ENCODE measurements around the gene TM7SF2.

The TM7SF2 gene

DNA sequence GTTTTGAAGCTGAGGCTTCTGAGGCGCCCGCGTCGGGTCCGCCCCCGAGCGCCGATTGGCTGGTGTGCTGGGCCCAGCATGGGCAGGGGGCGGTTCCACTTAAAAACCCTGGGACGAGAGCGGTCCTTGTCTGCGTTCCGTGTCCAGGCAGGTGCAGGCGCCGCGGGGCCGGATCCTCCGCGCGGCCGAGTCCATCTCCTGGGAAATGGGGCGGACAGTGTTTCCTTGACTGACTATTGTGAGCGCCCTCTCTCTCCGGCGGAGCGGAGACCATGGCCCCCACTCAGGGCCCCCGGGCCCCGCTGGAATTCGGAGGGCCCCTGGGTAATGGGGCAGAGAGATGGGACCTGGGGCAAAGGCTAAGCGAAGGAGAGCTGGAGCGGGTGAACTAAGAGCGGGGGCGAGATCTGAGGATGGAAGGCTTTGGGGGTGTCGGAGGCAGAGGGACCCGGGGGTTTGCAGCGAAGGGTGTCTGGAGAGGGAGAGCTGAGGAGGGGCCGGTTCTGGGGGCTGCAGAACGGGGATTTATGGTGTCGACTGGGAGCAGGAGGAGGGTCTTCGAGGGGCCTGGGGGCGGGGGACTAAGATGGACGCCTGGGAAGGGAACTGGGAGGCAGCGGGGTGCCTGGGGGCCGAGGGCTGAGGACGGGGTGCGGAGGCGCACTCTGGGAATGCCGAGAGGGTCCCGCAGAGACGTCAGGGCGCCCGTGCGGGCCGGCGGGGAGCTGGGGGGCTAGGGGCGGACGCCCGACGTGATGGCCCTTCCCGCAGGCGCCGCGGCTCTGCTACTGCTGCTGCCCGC is at the start of gene TM7SF2:
Gene TM7SF2, plus strand, starts transcription at position 129 of the 802 bp plus-strand sequence. Its CDS starts 144 bp downstream, at position 273.
- peak; percentile 97 for DNase-seq

DNA sequence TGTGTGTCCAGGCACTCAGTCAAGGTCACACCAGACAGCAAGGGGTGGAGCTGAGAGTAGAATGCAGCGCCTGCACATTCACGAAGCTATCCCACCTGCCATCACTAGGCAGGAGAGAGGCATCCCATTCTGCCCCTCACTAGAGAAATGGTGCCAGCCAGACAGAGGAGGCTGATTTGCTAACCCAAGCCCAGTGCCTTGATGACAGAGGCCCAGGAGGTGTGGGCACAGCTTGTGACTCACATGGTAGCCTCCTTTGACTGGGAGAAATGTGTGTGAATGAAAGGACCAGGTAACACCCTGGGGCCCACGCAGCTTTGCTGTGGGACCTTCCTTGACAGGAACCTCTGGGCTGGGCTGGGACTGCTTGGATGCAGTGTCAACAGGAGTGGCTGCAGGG is 48.1 kb upstream of the TM7SF2 start:
- no peak for DNase-seq

DNA sequence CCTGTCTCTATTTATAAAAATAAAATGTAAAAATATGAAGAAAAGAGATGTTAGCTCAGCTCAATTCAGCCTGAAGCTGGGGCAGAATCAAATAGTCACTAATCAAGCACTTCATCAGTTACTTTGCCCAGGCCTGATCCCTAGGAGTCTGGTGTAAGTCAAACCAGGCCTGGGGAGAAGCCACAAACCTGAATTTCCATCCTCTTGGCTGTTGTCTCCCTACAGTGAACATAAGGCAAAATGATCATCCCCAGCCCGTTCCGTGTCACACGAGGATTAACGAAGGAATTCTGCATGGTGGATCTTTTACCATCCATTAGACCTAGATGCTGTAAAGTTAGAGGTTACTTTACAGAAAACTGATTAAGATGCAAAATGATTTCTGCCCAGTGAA is 46.8 kb upstream of the TM7SF2 start:
- no peak for DNase-seq

DNA sequence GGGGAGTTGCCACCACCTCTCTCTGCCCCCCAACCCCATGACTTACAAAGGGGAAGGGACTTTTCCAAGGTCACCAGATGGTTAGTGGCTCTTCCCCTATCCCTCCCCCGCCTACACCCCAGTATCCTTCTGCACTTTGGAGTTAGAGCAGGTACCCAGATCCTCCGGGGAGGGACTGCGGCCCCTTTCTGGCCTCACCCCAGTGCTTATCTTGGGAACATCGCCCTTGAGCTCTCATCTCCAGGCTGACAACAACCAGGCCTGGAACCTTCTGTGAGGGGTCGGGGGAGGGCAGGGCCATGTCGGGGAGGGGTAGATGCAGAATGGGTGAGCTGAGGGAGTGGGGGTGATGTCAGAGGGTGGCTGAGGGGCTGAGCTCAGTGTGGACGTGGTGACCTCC is 45.8 kb upstream of the TM7SF2 start:
- no peak for DNase-seq

- no peak for DNase-seq
These were observed 45.4 kb upstream of the TM7SF2 start for GRCh38 chr11:65066315-65066714.

GRCh38 chr11:65066805-65067291 is 44.8 kb upstream of the TM7SF2 start:
- peak; percentile 90 for DNase-seq

- no peak for DNase-seq
These were observed 44.2 kb upstream of the TM7SF2 start for GRCh38 chr11:65067446-65067845.

GRCh38 chr11:65069217-65069616 is 42.5 kb upstream of the TM7SF2 start:
- DNase-seq: no peak

GRCh38 chr11:65071907-65072630 is 39.6 kb upstream of the TM7SF2 start:
- DNase-seq: no peak

DNA sequence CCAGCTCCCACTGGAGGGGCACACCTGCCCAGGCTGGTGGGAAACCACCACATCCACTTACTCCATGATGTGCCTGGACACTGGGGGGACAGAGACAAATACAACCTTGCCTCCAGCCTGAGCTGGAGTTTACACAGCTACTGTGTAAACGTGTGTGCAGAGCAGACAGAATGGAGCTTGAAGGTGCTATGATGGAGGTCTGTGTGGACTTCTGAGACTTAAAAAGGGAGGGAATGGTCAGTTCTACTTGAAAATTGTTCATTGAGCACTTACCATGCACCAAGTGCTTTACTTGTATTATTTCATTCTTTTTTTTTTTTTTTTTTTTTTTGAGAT is 39.1 kb upstream of the TM7SF2 start:
- no peak for DNase-seq

DNA sequence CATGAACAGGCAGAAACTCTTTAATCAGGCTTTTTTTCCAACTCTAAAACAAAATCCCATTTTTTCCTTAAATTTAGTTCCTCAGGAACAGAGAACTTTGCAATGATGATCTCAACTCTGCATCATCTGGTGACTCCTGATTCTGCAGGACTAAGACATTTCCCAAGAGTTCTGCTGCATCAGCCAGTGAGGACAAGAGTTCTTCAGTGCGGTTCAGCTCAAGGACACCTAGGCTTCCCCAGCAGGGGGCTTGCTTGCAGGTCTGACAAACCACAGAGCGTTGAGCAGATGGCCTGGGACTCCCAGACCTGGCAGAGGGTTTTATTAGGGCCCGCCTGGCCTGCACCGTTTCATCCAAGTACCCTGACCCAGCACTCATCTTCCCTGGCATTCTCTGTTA is 34.2 kb upstream of the TM7SF2 start:
- no peak for DNase-seq

- no peak for DNase-seq
These were observed 33.5 kb upstream of the TM7SF2 start for GRCh38 chr11:65078151-65078550.

DNA sequence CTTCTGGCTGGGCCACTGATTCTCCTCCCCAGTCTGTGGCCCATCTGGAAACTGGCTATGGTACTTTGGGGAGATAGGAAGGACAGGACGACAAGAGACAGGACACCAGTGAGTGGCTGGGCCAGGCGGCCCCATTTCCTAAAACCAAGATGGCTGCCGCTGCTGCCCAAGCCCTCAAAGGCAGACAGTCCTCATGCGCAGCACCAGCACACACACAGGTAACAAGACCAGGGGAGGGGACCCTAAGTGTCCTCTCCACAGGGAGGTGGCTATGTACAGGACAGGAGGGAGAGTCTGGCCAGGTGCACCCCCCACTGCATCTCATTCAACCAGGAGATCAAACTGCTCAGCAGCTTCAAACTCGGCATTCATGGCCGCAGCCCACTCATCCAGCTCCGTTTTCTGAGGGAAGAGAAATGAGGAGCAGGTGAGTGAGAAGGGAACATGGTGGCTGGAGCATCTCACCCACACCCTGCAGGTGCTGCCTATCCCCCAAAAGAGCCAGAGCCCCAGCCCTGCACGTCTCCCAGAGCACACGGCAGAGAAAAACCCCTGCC is 32.8 kb upstream of the TM7SF2 start:
- DNase-seq: no peak

GRCh38 chr11:65083134-65083833 is 28.4 kb upstream of the TM7SF2 start:
- no peak for DNase-seq

GRCh38 chr11:65083834-65084597 is 27.7 kb upstream of the TM7SF2 start, which contains the start of the genes CDCA5 and ZFPL1:
TSS of gene CDCA5 (minus strand) at chr11:65084040. CDS start at chr11:65083978, 62 bp downstream.
TSS of gene ZFPL1 (plus strand) at chr11:65084222. CDS start at chr11:65084699, 477 bp downstream.
- DNase-seq: peak; percentile 93

DNA sequence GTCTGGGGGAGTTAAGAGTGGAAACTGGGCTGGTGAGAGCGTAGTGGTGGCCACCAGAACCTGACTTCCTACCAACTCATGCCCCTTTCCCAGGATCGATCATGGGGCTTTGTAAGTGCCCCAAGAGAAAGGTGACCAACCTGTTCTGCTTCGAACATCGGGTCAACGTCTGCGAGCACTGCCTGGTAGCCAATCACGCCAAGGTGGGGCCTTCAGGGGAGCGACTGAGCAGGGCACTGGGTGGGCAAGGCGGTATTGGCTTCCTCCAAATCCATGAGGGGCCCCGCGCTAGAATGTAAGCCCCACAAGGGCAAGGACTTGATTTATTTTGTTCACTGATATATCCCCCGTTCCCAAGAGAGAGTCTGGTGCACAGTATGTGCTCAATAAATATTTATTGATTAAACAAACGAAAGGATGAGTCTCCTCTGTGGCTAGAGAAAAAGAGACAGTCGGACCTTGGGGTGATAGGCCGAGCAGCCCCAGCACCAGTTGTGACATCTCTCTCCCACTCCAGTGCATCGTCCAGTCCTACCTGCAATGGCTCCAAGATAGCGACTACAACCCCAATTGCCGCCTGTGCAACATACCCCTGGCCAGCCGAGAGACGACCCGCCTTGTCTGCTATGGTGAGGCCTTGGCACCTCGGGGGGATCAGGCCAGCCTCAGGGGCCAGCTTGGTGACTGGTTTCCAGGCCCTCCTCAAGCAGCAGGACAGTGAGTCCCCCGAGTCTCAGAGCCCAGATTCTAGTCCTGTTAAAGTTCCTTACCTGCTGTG is 26.9 kb upstream of the TM7SF2 start:
- no peak for DNase-seq

GRCh38 chr11:65085446-65085845 is 26.2 kb upstream of the TM7SF2 start:
- no peak for DNase-seq

- no peak for DNase-seq
These were observed 24.9 kb upstream of the TM7SF2 start for GRCh38 chr11:65086809-65087208.

DNA sequence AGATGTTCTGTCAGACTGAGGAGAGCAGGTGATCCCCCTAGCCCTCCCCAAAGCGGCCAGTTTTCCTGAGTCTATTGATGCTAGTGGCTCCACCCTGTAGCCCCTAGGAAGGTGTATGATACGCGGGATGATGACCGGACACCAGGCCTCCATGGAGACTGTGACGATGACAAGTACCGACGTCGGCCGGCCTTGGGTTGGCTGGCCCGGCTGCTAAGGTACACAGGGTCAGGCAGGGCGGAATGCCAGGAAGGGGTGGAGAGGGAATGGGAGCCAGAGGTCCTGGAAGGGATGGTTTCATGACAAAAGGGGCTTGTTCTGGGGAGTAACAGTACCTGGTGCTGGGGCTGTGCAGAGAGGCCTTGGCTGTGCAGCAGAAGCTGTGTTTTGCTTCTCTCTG is 24.5 kb upstream of the TM7SF2 start:
- DNase-seq: no peak

DNA sequence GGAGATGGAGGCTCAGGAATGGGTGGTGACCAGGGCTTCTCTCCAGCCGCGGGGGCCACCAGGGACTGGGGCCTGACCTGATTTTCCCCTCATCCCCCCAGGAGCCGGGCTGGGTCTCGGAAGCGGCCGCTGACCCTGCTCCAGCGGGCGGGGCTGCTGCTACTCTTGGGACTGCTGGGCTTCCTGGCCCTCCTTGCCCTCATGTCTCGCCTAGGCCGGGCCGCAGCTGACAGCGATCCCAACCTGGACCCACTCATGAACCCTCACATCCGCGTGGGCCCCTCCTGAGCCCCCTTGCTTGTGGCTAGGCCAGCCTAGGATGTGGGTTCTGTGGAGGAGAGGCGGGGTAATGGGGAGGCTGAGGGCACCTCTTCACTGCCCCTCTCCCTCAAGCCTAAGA is 23.8 kb upstream of the TM7SF2 start:
- no peak for DNase-seq

GRCh38 chr11:65089621-65090020 is 22.1 kb upstream of the TM7SF2 start:
- no peak for DNase-seq

- no peak for DNase-seq
These were observed 21.0 kb upstream of the TM7SF2 start for GRCh38 chr11:65090628-65091027.
